Activated CD4-positive, alpha-beta T cell treated with anti-CD3 and anti-CD28 coated beads for 1 hour (primary cell): Measurements from ENCODE around the gene PCDH18.
"Not testable (repeated sequence)": the region's sequence is repeated elsewhere in the genome, so short reads cannot be mapped to it uniquely, and the experiment has no call there.

Experiments
- DNase-seq: peaks from one replicate; pipeline ENCODE4 v3.0.0-alpha.2; 2020

PCDH18 gene

DNA sequence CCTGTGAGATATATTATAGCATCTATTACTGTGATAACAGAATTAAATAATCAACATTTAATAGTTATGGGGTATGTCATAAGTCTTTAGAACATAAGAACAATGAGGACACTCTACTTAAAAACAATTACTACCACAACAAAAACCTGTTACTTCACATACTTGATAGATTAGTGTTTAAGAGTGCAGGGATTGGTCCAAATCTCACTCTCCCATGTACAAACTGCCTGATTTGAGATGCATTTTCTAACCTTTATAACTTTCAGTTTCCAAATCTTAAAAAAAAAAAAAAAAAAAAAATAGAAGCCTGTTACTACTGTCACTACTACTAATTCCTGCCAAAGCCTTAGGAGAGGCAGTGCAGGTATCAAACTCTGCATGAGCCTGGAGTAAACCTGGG lies 5.6 kb downstream of the PCDH18 start:
- no peak for DNase-seq

GRCh38 chr4:137524725-137525369 lies 7.4 kb downstream of the PCDH18 start:
- DNase-seq = no peak

- DNase-seq = no peak
These were observed 9.0 kb downstream of the PCDH18 start for GRCh38 chr4:137523329-137523728.

DNA sequence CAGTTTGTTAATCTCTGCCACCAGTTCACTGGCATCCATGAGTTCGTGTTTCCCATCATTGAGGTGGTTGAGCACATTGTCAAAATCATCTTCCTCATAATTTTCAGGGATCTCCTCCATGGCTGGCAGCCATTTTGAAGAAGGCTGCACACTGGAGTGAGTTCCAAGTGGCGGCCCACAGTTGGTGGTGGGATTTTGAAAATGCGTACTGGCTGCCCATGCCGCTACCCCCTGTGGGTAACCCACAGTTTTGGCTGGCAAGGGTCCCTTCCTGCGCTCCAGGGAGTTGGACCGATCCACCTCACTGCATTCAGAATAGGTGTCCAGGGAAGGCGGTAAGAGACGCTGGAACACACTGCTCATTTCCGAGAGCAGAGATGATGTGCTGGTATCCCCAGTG lies 11.2 kb downstream of the PCDH18 start:
- no peak for DNase-seq

DNA sequence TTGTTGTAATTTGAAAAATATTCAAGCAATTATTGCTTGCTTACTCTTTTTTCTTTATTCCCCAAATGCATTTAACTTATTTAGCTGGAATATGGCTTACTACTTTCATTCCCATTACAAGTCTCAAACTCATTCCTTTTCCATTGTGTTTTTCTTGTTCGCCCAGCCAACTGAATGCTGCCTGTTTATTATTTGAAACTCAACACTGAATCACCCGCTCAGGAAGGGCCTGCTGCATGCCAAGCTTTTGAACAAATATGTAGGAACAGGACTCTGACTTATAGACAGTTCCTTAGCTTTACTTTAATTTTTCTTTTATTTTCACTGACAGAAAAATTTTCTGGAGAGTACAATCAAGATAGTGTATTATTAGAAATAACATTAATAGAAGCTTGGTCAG lies 12.9 kb downstream of the PCDH18 start:
- no peak for DNase-seq

DNA sequence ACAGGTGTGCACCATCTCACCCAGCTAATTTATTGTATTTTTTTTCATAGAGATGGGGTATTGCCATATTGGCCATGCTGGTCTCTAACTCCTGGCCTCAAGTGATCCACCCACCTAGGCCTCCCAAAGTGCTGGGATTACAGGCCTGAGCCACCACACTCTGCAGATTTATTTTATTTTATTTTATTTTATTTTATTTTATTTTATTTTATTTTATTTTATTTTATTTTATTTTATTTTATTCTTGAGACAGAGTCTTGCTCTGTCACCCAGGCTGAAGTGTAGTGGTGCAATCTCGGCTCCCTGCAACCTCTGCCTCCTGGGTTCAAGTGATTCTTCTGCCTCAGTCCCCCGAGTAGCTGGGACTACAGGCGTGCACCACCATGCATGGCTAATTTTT lies 15.0 kb downstream of the PCDH18 start:
- not testable (repeated sequence) for DNase-seq

GRCh38 chr4:137514406-137515111 lies 17.7 kb downstream of the PCDH18 start:
- no peak for DNase-seq

DNA sequence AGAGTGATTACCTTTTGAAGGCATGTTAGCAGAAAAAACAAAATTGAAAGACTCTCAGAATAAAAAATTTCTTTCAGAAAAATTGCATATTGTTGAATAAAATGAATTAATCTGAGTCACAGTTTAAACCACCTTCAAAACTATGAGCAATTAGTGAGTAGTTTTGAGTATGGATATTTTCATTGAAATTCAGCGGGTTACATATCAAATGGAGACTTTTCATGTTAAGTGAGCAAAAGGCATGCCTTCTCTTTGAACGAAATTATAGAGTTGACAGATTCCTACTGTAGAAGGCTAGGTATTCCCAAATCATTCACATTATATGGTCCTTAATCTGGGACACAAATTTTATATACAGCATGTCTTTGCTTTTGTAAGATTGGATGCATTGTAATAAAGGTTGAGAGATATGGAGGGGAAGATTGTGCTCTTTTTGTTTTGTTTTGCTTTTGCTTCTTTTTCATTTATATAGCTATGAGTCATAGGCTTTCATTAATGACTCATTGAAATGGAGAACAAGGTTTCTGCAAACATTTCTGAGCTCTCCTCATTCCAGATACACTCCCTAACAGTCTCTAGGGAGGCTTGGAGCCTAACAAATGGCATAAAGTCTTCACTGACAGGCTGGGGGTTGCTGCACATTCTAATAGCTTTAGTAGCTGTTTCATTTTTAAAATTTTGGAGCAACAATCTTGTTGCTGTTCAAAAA lies 21.6 kb downstream of the PCDH18 start:
- no peak for DNase-seq

- no peak for DNase-seq
These were observed 22.4 kb downstream of the PCDH18 start for GRCh38 chr4:137509855-137510282.

DNA sequence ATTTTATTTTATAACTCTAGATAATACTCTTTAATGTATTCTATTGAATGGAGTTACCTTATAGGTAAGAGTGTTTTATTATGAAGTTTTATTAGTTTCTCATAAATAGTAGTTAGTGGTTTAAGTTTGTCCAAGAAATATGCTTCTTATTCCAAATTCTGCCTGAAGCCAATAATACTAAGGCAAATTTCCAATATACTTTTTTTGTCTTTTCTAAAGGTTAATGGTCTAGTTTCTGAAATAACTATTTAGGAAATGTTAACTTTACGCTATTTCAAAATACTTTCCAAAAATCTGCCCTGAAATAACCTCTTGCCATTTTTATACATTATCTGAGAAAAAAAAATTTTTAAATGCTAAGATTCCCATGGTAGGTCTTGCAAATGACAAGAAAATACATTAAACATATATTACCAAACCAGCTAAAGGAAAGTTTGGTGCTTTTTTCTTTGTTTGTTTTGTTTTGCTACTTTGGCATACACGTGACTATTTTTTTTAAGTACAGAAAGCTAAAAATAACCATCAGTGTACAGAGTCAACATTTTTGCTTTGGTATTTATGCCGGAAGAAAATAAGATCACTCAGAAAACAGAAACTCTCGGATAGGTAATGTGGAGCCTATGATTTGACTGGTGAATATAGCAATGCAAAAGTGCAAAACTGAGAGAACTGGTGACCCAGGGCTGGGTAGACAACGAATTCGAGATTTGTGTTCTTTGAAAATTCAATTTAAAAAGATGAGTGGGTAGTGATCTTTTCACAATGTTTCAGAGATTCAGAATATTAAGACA lies 29.8 kb downstream of the PCDH18 start:
- DNase-seq = no peak

GRCh38 chr4:137496267-137496666 lies 36.0 kb downstream of the PCDH18 start:
- not testable (repeated sequence) for DNase-seq

DNA sequence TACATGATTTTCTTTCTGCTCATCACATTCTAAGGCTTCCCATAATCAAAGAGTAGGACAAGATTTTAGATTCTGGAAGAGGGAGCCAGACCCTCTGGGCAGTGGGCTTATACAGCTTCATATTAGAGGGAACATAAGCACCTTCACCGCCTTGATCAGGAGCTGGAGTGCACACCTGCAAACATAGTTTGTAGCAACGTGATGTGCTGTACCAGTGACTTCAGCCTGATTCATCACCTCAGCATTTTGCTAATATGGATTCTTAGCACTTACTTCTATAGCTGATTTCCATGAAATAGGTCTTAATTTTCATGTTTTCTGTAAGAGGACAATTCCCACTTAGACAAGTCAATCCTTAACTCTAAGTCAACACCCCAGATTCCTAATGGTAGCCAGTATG lies 36.7 kb downstream of the PCDH18 start:
- DNase-seq = no peak

- not testable (repeated sequence) for DNase-seq
These were observed 48.9 kb downstream of the PCDH18 start for GRCh38 chr4:137483313-137483959.

DNA sequence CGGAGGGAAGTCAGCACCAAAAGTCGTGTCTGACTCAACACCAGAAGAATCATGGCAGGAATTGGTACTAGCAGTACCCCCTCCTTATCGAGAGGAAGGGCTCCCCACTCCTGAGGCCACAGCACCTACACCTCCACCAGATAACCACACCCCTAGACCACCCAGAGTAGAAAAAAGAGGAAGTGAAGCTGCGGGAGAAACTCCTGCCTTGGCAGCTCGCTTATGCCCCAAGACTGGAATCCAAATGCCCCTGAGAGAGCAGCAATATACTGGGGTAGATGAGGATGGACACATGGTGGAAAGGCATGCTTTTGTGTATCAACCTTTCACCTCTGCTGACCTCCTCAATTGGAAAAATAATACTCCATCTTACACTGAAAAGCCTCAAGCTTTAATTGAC lies 52.6 kb downstream of the PCDH18 start:
- not testable (repeated sequence) for DNase-seq

DNA sequence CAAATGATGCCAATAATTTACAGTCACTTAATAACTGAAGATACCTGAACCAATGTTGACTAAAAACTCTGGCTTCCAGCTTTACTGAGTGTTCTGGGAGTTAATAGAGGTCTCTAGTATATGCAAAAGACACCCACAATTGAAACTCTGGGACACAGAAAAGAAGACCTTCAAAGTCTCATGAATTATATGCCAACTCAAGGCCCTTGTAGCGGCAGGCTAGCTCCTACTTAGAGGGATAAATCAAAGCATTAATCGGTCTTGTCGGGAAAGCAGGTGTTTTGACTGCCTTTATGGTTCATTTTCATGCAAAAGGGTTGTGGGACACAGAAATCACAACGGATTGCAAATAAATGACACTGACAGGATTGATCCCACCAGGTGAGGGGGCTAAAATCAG lies 55.9 kb downstream of the PCDH18 start:
- DNase-seq = no peak

DNA sequence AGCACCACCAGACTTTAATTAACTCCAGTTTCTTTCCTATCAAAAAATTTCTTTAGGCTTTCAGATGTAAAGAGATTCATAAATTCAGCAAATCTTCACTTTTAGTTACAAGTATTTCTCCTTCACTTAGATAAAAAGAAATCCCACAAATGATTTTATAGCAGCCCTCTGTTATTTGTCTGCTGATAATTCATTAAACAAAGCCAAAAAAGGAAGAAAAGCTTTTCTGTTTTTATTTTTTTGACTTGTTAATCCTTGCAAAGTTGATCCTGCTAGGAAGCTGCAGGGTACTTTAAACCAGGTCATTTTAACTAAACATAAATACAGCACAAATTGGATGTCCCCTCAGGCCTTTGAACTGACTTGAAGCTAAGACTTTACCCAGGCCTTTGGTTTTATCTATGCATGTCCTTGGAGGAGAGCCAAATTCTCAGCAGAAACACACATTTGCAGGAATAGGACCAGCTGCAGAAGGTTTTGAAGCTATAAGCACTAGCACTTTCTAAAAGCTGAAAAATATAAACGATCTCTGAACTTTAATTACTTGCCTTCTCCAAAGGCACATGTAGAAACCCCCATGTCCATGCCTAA lies 57.5 kb downstream of the PCDH18 start:
- no peak for DNase-seq

DNA sequence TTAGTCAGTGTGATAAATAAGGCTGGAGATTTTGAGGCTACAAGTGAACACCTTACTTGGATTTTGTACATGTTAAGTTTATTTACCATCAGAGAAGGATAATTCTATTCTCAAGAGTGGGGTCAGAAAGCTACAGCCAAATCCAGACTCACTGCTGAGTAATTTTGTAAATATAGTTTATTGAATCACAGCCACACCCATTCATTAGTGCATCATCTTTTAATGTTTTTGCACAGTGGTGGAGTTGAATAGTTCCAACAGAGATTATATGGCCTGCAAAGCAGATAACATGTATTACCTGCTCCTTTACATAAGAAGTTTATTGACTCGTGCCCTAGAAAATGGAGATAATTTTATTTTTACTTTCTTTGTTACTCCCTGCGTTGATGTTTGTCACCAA lies 60.4 kb downstream of the PCDH18 start:
- no peak for DNase-seq

- DNase-seq = no peak
These were observed 60.8 kb downstream of the PCDH18 start for GRCh38 chr4:137471461-137471860.

- no peak for DNase-seq
These were observed 61.5 kb downstream of the PCDH18 start for GRCh38 chr4:137470806-137471205.
